Stimulated activated CD8-positive, alpha-beta memory T cell treated with anti-CD3 and anti-CD28 coated beads, Interleukin-4, amount 100 ng/mL, for 48 hours (primary cell): ENCODE measurements around the gene TBX3.

Source experiments
- DNase-seq: peaks from one replicate; pipeline ENCODE4 v3.0.0-alpha.2; 2020

TBX3 gene

GRCh38 chr12:114696443-114697242 is 12.7 kb upstream of the TBX3 start:
- no peak for DNase-seq

- no peak for DNase-seq
These were observed 11.3 kb upstream of the TBX3 start for GRCh38 chr12:114695305-114695592.

- no peak for DNase-seq
These were observed 10.7 kb upstream of the TBX3 start for GRCh38 chr12:114694436-114695304.

GRCh38 chr12:114693532-114693931 is 9.6 kb upstream of the TBX3 start:
- DNase-seq, result no peak

DNA sequence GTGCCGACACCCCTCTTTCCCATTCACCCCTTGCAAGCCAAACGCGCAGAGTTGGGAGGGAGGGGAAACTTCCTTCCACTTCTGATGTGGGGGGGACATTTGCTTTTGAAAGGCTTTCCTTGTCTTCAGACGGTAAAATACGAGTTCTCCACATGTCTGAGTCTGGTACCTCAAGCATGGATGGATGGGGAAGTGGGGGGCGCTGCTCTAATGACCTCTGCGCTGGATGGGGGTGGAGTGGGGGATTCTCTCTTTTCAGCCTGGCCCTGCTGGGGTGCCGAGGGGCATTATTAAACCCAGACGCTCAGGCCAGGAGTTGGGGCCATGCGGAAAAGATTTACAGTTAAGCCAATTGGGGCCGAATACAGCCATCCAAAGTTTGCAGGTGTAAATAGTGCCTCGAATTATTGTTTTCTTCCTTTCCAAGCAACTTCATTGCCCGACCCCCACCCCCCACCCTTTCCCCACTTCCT is 9.1 kb upstream of the TBX3 start:
- no peak for DNase-seq

DNA sequence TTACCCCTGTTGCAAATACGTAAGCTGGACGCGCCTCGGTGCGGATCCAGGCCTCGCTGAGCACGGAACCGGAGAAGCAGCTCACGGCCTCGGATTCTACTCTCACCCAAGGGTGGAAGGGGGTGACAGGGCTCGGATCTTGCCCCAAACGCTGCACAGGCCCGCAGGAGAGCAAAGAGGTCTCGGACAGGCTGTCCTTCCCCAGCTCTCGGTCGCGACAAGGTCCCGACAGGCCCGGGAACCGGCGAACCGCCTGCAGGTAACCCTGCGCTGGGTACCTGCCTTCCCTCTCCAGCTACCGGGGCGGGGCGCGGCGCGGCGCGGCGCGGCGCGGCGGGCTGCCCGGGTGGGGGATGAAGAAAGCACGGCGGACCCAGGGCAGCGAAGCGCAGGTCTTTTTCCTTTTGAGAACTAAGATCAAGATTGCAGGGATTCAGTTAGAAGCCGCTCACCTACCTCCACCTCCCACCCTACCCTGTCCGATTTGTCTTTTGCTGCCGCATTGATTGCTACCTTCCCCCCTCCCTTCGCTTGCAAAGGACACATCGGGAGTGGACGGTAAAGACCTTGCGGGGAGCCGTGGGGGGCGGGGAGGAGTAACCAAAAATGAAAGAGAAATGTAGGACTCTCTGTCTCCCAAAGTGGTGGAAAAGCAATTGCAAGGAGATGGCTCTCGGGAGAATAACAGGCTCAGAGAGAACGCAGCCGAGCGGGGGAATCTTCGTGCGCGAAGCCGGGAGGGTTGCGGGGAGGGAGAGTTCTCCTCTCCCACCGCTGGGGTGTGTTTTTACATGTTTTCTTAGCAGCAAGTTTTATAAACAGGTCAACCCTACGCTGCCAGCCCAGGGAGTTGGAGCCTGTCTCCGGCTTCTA is 8.4 kb upstream of the TBX3 start:
- no peak for DNase-seq

DNA sequence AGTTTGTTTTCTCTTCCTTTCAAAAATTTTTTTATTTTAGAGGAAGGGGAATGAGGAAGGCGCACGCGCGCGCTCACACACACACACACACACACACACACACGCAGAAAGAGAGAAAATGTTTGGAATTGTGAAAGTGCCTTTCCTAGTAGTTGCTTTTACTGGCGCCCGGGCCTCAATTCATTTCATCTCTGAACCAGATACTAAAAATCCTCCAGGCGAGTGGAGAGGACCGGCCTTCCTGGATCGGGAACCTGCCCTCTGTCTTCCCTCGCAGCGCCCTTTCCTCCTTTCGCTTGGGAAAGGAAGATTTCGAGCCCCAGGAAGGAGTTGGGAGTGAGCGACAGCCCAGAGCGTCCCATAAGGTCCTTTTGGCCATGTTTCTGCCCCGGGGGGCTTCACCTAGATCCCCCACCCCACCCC is 7.8 kb upstream of the TBX3 start:
- DNase-seq, result no peak

DNA sequence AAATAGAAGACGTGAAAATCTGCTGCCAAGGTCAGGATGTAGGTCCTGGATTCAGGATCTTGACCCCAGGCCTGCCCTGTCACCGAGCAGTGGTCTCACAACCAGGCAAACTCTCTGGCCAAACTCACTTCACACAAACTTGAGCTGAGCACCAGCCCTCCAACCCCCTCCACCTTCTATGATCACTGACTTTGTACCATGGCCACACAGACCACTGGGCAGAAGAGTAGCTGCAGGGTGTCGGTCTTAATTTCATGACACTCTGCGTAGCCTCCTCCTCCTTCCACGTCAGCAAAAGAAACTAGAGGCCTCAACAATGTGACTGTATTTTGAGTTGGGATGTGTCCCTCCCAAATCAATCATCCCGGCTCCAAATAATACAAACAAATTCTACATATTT is 7.2 kb upstream of the TBX3 start:
- DNase-seq, result no peak

GRCh38 chr12:114690267-114691135 is 6.5 kb upstream of the TBX3 start:
- DNase-seq, result no peak

- DNase-seq, result no peak
These were observed 5.4 kb upstream of the TBX3 start for GRCh38 chr12:114689075-114689994.

- DNase-seq, result no peak
These were observed 4.4 kb upstream of the TBX3 start for GRCh38 chr12:114688256-114688845.

DNA sequence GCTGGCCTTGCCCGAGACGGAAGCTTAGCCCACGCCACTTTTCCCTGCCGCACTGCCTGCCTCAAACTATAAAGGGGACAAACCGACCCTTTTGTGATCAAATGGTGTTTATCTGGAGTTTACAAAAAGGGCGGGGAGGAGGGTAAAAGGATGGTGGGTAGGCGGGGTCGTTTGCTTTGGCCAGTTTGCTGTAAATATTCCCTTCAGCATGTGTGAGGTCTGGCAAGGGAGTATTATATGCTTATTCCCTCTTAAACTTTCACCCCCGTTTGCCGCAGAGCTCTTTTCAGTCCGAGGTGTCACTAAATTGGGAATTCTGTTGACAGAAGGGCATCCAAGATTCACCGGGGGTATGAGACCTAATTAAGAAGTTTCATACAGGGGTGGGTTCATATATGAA is 3.8 kb upstream of the TBX3 start:
- no peak for DNase-seq

GRCh38 chr12:114686773-114687500 is 3.0 kb upstream of the TBX3 start:
- no peak for DNase-seq

DNA sequence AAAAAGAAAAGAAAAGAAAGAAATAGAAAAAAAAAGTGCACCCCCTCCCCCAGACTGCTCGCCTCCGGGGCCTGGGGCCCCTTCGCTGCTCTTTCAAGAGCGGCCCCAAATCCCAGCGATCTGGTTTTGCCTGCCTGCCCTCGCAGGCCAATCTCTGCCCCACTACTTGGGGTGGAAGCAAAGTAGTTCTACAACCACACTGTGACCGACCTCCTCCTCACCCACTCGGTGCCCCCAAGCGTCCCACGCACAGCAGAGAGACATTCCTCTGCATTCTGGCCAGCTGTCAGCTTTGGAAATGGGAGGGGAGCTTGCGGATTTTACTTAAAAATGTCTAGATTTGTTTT is 2.4 kb upstream of the TBX3 start:
- DNase-seq, result no peak

- DNase-seq, result no peak
These were observed 1.9 kb upstream of the TBX3 start for GRCh38 chr12:114685869-114686268.

DNA sequence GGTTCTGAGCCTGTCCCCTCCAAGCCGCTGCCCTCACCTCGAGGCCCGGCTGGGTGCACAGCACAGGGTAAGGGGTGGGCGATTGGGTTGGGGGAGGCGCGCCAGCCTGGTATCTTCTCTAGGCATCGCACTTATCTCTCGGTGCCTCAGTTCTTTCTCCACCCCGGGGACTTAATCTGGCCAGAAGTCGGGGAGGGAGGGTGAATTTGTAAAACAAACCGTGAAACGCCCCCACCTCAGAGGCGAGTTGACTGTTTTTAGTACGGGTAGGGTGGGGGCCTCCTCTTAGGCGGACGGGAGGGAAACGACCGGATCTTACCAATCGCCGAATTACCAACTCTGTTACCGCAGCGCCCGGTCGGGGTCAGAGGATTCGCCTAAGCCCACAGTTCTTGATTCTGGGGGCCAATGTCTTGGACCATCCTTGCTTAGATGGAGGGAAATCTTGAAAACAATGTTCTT is 1.4 kb upstream of the TBX3 start:
- DNase-seq, result no peak

- no peak for DNase-seq
These were observed 897 bp upstream of the TBX3 start for GRCh38 chr12:114684870-114685273.

DNA sequence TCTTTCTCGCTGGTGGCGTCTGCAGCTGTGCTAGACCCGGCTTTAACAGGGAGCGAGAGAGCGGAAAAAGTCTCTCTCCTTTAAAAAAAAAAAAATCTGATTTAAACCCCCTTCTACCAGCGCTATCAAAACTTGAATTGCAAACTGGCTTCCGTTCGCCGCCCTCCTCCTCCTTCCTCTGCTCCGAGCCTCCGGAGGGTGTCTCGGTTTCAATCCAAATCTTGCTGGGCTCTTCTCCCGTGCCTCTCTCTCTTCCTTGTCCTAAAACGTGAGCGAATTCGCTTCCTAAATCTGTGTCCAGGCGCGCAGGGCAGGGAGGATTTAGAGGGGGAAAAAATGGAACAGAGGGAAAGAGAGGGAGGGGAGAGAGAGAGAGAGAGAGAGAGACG is 272 bp downstream of the TBX3 start:
- no peak for DNase-seq

DNA sequence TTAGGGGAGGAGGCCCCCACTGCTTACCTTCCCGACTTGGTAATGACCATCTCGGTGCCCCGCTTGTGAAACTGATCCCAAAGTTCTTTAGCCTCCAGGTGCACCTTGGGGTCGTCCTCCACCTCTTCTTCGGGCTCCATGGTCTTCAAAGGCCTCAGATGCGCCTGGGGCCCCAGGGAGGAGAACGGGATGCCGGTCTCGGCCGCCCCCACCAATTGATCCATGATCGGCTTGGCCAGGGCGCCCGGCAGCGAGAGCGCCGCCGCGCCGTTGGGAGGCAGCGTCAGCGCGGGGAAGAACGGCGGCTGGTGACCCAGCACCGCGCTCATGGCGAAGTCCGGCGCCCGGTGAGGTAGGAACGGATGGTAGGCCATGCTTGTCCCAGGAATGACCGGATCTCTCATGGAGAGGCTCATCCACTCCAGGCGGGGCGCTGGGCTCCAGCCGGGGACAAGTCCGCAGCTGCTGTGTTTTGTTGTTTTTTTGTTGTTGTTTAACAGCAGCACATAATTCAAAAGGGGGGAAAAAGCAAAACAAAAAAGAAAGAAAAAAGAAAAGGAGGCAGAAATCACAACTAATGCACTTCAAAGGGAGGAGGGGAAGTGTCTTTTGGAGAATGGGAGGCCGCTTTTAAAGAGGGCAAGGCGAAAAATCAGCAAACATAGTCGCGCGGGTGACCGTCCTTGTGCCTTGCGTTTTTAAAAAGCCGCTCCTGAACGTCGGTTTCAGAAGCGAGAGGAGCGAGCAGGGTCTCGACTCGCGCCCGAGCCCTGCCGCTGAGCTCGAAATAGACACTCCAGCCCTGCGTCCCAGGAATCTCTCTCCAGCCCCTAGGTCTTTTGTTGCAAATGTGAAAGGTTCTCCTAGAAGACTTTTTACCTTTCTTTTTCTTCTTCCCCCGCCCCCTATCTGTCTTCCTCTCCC is 928 bp downstream of the TBX3 start:
- DNase-seq, result no peak
